ENCODE results near the gene NECTIN4. TPM values are rescaled to one million over a fixed set of nuclear protein-coding genes. Genes with fewer than 3 reads are reported as not detected.

Gene NECTIN4
- total RNA-seq, 4 donors from 2014 or later, result 0.72 TPM; not detected in 3

GRCh38 chr1:161046605-161047228 is 42.6 kb downstream of the NECTIN4 start:
- no peak for ATAC-seq (ENCODE audit: low FRiP score)
- DNase-seq (ENCODE audit: low spot score), result no peak
- TF ChIP-seq, protein P1, sequence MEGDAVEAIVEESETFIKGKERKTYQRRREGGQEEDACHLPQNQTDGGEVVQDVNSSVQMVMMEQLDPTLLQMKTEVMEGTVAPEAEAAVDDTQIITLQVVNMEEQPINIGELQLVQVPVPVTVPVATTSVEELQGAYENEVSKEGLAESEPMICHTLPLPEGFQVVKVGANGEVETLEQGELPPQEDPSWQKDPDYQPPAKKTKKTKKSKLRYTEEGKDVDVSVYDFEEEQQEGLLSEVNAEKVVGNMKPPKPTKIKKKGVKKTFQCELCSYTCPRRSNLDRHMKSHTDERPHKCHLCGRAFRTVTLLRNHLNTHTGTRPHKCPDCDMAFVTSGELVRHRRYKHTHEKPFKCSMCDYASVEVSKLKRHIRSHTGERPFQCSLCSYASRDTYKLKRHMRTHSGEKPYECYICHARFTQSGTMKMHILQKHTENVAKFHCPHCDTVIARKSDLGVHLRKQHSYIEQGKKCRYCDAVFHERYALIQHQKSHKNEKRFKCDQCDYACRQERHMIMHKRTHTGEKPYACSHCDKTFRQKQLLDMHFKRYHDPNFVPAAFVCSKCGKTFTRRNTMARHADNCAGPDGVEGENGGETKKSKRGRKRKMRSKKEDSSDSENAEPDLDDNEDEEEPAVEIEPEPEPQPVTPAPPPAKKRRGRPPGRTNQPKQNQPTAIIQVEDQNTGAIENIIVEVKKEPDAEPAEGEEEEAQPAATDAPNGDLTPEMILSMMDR (IDR thresholded peaks at IDR 0.05), result no peak

DNA sequence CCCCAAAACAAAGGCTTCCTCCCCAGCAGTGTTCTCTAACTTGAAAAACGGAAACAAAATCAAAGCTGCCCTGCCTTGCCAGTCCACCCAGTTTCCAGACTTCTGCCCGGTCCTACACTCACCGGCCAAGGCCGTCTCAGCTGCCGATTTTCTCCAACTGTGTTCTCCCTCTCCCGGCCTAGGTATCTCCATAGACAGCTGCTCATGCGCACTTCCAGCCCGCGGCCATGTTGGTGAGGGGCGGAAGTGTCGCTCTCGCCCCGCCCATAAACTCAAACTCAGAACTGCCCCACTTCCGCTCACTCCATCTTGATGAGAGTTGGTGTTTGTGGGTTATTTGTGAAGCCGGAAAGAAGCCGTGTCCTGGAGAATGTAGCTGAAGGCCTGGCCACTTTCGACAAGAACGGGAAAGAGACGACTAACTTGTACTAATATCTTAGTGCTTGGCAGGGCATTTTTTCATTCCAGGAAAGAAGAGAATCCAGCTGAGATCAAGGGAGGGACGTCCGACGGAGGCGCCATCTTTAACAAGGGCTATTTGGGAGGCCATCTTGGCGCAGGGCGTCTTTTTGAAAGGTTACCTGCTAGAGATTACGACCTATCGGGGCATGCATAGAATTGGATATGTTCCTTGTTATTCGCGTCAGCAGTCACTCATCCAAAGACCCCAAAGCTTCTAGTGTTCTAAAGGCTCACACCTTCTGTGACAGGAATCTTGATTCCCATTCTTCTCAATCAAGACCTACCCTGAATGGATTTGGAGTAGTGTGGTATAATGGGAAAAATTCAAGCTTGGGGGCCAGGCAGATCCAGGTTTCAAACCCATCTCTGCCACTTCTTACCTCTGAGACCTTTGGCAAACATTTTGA is 43.4 kb downstream of the NECTIN4 start, which contains the start of gene USF1:
USF1 (minus strand) TSS at position 242 of the 869 bp plus-strand sequence. CDS start 2,702 bp downstream, outside the sequence.
- TF ChIP-seq, protein P1 (IDR thresholded peaks at IDR 0.05), result no peak
- DNase-seq (ENCODE audit: low spot score), result peak; percentile 78
- peak; percentile 97 for ATAC-seq (ENCODE audit: low FRiP score)

DNA sequence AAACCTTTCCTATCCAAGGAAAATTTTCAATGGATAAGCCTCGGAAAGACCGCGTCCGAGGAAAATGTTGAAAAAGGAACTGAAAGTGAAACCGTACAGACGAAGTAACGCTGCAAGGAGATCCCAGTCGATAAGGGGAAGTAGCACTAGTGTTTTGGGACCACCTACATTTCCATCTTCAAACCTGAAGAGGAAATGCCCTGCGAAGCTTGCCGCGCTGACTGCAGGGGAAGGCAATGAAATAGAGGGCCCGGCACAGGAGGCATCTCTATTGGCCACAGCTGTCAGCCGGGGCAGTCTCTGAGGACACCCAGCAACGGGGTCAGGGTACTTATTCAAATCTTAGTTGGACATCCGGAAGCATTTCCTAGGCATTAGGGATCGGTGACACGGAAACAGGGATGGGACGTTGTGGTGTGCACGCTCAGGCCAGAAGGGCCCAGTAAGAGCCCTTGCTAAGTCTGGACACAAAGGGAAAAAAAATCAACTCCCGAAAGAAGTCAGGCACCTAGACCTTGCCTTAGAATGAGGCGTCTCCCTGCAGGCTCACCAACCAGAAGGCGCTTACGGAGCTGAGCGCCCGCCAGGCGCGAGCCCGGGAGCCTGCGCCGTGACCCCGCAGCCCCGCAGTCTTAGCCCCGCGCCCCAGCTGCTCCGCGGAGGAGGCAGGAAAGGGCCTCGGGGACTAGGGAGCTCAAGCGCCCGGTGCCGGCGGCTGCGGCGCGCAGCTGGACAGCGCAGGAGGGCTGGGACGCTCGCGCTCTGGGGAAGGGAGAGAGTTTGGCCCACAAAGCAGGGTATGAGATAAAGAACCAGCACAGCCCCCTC is 44.2 kb downstream of the NECTIN4 start:
- DNase-seq (ENCODE audit: low spot score) (no peak), ATAC-seq (ENCODE audit: low FRiP score) (peak; percentile 60)
- TF ChIP-seq, protein P1 (IDR thresholded peaks at IDR 0.05), result no peak

DNA sequence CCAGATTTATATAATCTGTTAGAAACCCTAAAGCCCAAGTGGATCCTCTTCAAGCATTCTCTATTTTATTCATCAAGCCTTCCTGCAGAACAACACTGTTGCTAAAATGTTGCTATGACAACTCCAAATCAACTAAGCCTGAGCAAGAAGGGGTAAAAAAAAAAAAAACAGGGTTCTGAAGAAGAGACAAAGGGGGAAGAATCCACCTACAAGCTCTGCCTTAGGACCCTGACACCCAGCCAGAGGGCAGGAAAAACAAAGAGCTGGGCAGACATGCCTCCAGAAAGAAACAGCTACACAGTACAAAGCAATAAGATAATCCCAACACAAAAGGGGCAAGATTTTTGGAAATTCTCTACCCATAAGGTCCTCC is 44.8 kb downstream of the NECTIN4 start:
- TF ChIP-seq, protein P1 (IDR thresholded peaks at IDR 0.05), result no peak
- ATAC-seq (ENCODE audit: low FRiP score) (no peak), DNase-seq (ENCODE audit: low spot score) (no peak)

- no peak for DNase-seq (ENCODE audit: low spot score)
- TF ChIP-seq, protein P1 (IDR thresholded peaks at IDR 0.05), result no peak
- no peak for ATAC-seq (ENCODE audit: low FRiP score)
Observed at GRCh38 chr1:161039546-161039945, 49.8 kb downstream of the NECTIN4 start.

GRCh38 chr1:161039154-161039545 is 50.2 kb downstream of the NECTIN4 start:
- ATAC-seq (ENCODE audit: low FRiP score) (no peak), DNase-seq (ENCODE audit: low spot score) (no peak)
- TF ChIP-seq, protein P1 (IDR thresholded peaks at IDR 0.05), result no peak
